DND-41 (cell line): ENCODE data around the gene TBCD.

Source experiments
- ATAC-seq: fragments of 200-7000 bp; cut with Tn5 transposase; 3 replicates; pipeline ENCODE4 v1.9.1; 2021; ENCODE audit warnings: low read depth; ENCODE audit not compliant: insufficient read depth
- DNase-seq: peaks from one replicate; pipeline ENCODE4 v3.0.0-alpha.2; 2020
- H2AFZ ChIP-seq: 2 replicates; pipeline ENCODE4 v1.6.0; 2012; ENCODE audit warnings: low read depth, low read length
- H3K27ac ChIP-seq: 2 replicates; pipeline ENCODE4 v1.5.1; 2012; ENCODE audit warnings: low read length, inconsistent platforms
- H3K27me3 ChIP-seq: fragments of 200-600 bp; sonication (generic); 2 replicates; pipeline ENCODE4 v1.6.0; 2012; ENCODE audit warnings: low read length, mild to moderate bottlenecking, inconsistent platforms; ENCODE audit not compliant: insufficient read depth, poor library complexity
- H3K36me3 ChIP-seq: 2 replicates; pipeline ENCODE4 v1.5.1; 2012; ENCODE audit warnings: low read length, inconsistent platforms; ENCODE audit not compliant: insufficient read depth
- H3K4me1 ChIP-seq: 2 replicates; pipeline ENCODE4 v1.5.1; 2012; ENCODE audit warnings: mild to moderate bottlenecking, low read length; ENCODE audit not compliant: insufficient read depth
- H3K4me2 ChIP-seq: 2 replicates; pipeline ENCODE4 v1.6.0; 2012; ENCODE audit warnings: mild to moderate bottlenecking, moderate library complexity, low read length, inconsistent platforms; ENCODE audit not compliant: insufficient read depth
- H3K4me3 ChIP-seq, 2 experiments: fragments of 200-600 bp in 1 of 2; shearing (Covaris generic) in 1 of 2; 2 replicates each; pipeline ENCODE4 v1.5.1; 2012 to 2016; ENCODE audit warnings: inconsistent platforms in 2 of 2, low read length in 2 of 2, mild to moderate bottlenecking in 2 of 2, low read depth in 1 of 2, moderate library complexity in 1 of 2
- H3K79me2 ChIP-seq: 2 replicates; pipeline ENCODE4 v1.6.0; 2012; ENCODE audit warnings: low read length, inconsistent platforms; ENCODE audit not compliant: insufficient read depth
- H3K9ac ChIP-seq: 2 replicates; pipeline ENCODE4 v1.6.0; 2012; ENCODE audit warnings: low read depth, mild to moderate bottlenecking, inconsistent platforms, low read length, moderate library complexity
- H3K9me3 ChIP-seq: 2 replicates; pipeline ENCODE4 v1.5.1; 2012; ENCODE audit warnings: low read length, moderate library complexity, mild to moderate bottlenecking, inconsistent platforms; ENCODE audit not compliant: insufficient read depth, severe bottlenecking
- H4K20me1 ChIP-seq: 2 replicates; pipeline ENCODE4 v1.6.0; 2012; ENCODE audit warnings: low read length; ENCODE audit not compliant: insufficient read depth
- EZH2 ChIP-seq: IDR thresholded peaks from 3 replicates; pipeline ENCODE4 v1.6.1; 2012; ENCODE audit warnings: borderline replicate concordance, low read depth, mild to moderate bottlenecking, moderate library complexity, low read length, inconsistent platforms; ENCODE audit not compliant: severe bottlenecking
- TF ChIP-seq, protein P1 (sequence below): IDR thresholded peaks from 2 replicates; pipeline ENCODE4 v1.5.1; 2012; ENCODE audit warnings: borderline replicate concordance, low read length, moderate library complexity, mild to moderate bottlenecking; ENCODE audit not compliant: poor library complexity, severe bottlenecking; ENCODE audit errors: extremely low read depth

The TBCD gene

DNA sequence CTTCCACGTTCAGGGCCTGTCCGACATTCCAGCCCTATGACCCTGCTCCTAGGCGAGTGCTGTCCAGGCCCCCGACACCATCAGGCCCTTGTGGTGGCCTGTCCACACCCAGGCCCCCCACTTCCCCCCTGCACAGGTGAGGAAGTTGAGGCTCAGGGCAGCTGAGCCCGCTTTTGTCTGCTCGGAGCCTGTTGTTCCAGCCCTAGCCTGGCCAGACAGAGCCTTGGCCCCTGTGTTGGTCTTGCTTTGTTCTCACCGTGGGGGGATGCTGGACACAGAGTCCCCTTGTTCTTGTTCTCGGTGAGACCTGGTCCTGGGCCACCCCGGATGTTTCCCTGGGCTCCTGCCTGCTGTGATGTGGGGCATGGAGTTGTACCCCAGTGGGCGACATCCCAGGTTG is 140.0 kb downstream of the TBCD start:
- H3K79me2 ChIP-seq: peaks cover 99% of the 10 kb centered on the region
- H3K9me3 ChIP-seq: no peaks in the 10 kb centered on the region
- H2AFZ ChIP-seq: no peak overlapping the region
- H3K36me3 ChIP-seq: peaks cover 97% of the 10 kb centered on the region
- H4K20me1 ChIP-seq: peaks cover 19% of the 10 kb centered on the region
- ATAC-seq: no peak
- H3K27me3 ChIP-seq: no peaks in the 10 kb centered on the region
- H3K4me1 ChIP-seq: peaks cover 74% of the 10 kb centered on the region
- H3K4me3 ChIP-seq: no peak overlapping the region
- H3K9ac ChIP-seq: no peak overlapping the region
- peak overlapping the region; percentile 4 for H3K27ac ChIP-seq
- no peak for TF ChIP-seq EZH2
- TF ChIP-seq, protein P1, sequence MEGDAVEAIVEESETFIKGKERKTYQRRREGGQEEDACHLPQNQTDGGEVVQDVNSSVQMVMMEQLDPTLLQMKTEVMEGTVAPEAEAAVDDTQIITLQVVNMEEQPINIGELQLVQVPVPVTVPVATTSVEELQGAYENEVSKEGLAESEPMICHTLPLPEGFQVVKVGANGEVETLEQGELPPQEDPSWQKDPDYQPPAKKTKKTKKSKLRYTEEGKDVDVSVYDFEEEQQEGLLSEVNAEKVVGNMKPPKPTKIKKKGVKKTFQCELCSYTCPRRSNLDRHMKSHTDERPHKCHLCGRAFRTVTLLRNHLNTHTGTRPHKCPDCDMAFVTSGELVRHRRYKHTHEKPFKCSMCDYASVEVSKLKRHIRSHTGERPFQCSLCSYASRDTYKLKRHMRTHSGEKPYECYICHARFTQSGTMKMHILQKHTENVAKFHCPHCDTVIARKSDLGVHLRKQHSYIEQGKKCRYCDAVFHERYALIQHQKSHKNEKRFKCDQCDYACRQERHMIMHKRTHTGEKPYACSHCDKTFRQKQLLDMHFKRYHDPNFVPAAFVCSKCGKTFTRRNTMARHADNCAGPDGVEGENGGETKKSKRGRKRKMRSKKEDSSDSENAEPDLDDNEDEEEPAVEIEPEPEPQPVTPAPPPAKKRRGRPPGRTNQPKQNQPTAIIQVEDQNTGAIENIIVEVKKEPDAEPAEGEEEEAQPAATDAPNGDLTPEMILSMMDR: no peak
- no peak overlapping the region for H3K4me2 ChIP-seq
- DNase-seq: no peak

DNA sequence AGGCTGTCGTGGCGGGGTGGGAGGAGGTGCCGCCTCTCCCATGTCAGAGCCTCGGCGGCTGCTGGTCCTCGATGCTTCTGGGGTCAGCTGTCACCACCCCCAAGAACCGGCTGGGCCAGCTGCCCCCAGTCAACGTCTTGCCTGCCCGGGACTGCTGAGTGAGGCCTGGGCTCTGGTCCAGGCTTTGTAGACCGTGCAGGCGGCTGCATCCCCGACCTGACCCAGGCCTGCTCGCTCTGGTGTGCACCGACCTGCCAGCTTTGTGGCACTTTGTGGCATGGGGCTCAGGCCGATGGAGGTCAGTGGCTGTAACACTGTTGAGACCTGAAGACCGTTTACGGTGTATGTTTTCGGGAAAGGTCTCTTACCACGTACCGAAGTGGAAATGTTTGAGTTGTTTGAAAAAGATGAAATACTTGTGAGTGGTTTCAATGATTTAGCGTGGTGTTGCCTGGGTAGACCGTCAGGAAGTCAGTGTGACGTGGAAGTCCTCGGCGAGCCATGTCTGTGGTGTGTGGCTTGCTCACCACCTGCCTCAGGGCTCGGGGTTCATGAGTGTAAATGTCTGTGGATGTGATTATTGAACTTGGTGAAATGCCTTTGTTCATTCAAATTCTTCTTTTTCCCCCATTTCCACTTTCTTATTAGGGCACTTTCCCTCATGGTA is 141.2 kb downstream of the TBCD start:
- Histone ChIP-seq H3K4me1 (peaks cover 72% of the 10 kb centered on the region), H3K79me2 (peaks cover 99% of the 10 kb centered on the region), H3K9ac (no peak overlapping the region), H3K4me2 (no peak overlapping the region), H3K27ac (peak overlapping the region; percentile 59), H4K20me1 (peaks cover 19% of the 10 kb centered on the region), H3K27me3 (no peaks in the 10 kb centered on the region), H2AFZ (no peak overlapping the region), H3K4me3 (no peak overlapping the region), H3K36me3 (peaks cover 94% of the 10 kb centered on the region), H3K9me3 (no peaks in the 10 kb centered on the region)
- ATAC-seq (no peak), DNase-seq (no peak)
- TF ChIP-seq, protein P1: no peak
- no peak for TF ChIP-seq EZH2

DNA sequence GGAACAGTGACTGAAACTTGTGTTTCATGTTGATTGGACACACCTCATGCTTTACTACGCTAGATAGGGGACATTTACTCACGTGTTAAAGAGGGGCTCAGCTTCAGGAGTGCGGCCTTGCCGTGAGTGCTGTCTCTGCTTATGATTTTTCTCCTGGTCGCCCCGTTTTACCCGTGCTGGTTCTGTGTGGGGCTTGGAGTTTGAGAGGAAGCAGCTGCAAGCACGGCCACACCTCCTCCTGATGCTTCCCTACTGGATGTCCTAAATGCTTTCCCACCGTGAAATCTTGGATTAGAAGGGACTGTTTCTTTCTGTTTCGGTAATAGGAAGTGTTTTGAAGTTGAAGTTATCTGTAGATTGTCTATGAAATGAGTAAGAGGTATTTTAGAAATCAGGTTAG is 141.9 kb downstream of the TBCD start:
- DNase-seq (no peak), ATAC-seq (no peak)
- Histone ChIP-seq H3K4me3 (no peak overlapping the region), H2AFZ (no peak overlapping the region), H3K4me2 (no peak overlapping the region), H4K20me1 (peaks cover 19% of the 10 kb centered on the region), H3K79me2 (peaks cover 98% of the 10 kb centered on the region), H3K4me1 (peaks cover 72% of the 10 kb centered on the region), H3K27ac (peak overlapping the region; percentile 66), H3K9me3 (no peaks in the 10 kb centered on the region), H3K9ac (no peak overlapping the region), H3K36me3 (peaks cover 88% of the 10 kb centered on the region), H3K27me3 (no peaks in the 10 kb centered on the region)
- TF ChIP-seq, protein P1: no peak
- no peak for TF ChIP-seq EZH2

DNA sequence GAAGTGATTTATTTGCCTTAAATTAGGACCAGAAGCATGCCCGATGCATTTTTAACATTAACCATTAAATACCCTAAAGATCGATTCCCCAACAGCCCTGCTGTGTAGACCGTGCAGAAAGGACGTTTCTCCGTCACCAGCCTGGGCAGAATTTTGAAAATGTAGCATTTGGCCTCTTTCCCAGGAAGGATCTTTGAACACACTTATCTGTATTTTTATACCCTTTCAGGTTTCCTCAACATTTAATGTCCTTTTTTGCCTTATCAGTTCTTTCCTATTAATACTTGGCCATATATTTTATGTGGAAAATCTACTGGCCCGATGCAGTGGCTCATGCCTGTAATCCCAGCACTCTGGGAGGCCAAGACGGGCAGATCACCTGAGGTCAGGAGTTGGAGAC is 142.5 kb downstream of the TBCD start:
- Histone ChIP-seq H3K79me2 (peaks cover 98% of the 10 kb centered on the region), H3K27me3 (no peaks in the 10 kb centered on the region), H2AFZ (no peak overlapping the region), H3K9ac (no peak overlapping the region), H4K20me1 (peaks cover 23% of the 10 kb centered on the region), H3K9me3 (no peaks in the 10 kb centered on the region), H3K4me1 (peaks cover 74% of the 10 kb centered on the region), H3K4me3 (no peak overlapping the region), H3K4me2 (no peak overlapping the region), H3K27ac (0 out of 2 replicates have a peak overlapping the region, but pooled peaks have one; percentile 19), H3K36me3 (peaks cover 88% of the 10 kb centered on the region)
- TF ChIP-seq, protein P1: no peak
- TF ChIP-seq EZH2: no peak
- ATAC-seq (no peak), DNase-seq (no peak)
